GM13977 (cell line): ENCODE results near the gene RRP1.

Experiments
- DNase-seq: peaks from one replicate; pipeline ENCODE4 v3.0.0; 2012; ENCODE audit warnings: low spot score
- CTCF ChIP-seq: IDR thresholded peaks from 2 replicates; pipeline ENCODE4 v1.5.1; 2012; ENCODE audit warnings: mild to moderate bottlenecking, control low read depth; ENCODE audit not compliant: insufficient read depth; ENCODE audit errors: extremely low read depth, missing control alignments
- in situ Hi-C: fragments of 300-500 bp; cut with MboI; formaldehyde crosslinking; loops from one replicate; pipeline ENCODE4 v1.12.0; 2022; ENCODE audit warnings: low sequenced_read_pairs, low pct_unique_long_range_greater_than_20kb, mixed read lengths, inconsistent platforms; ENCODE audit not compliant: unreplicated experiment

Gene RRP1

GRCh38 chr21:43794857-43795256 is 5.5 kb downstream of the RRP1 start:
- in situ Hi-C loops: no loop called here
- no peak for TF ChIP-seq CTCF

GRCh38 chr21:43797415-43797814 is 8.0 kb downstream of the RRP1 start:
- in situ Hi-C loops: no loop called here
- no peak for TF ChIP-seq CTCF
- no peak for DNase-seq

More at GRCh38 chr21:43794857-43795256, 5.5 kb downstream of the RRP1 start:
- no peak for DNase-seq

DNA sequence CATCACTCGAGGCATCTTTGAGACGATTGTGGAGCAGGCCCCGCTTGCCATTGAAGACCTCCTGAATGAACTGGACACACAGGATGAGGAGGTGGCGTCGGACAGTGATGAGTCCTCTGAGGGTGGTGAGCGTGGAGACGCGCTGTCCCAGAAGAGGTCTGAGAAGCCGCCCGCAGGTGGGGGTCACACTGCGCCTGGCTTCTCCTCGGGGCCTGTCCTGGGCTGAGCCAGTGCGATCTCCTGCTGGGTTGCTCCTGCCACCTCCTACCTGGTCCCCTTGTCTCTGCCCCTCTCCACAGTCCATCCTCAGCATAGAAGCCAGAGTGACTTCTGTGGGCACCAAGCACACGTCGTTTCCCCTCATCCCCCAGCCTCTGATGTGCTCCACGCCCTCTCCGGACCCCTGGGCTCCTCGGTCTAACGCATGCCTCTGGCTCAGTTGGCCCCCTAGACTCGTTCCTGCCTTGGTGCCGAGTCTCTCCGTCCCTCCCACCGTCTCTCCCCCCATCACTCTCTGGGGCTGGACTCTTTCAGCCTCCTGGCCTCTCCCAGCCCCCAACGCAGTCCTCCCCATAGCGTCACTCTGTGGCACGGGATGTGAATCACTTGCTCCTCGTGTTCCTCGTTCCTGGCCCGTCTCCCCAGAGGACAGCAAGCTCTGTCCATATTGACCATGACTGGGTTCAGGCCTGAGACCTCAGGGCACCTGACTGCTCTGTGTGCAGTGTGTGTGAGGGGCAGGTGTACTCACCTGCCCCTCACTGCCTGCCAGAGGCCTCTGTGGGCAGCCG is 8.7 kb downstream of the RRP1 start:
- in situ Hi-C loops: no loop called here
- TF ChIP-seq CTCF: no peak
- no peak for DNase-seq

GRCh38 chr21:43799301-43799840 is 10.0 kb downstream of the RRP1 start:
- DNase-seq: no peak
- no peak for TF ChIP-seq CTCF
- in situ Hi-C loops: no loop called here

DNA sequence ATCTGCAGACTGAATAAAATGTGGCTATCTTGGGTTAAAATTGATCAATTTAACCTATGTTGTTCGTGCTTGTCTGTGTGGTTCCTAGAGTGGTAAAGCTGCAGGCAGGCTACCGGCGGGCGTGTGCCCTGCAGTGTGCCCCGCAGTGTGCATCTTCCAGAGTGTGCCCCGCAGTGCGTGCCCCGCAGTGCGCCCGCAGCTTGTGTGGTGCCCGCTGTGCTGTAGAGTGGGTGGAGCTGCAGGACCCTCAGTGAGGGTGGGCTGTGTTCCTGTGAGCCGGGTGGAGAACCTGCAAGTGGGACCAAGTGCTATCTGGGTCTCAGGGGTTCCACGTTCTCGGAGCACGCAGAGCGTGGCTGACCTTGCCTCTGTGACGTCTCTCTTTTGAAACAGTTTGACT is 10.7 kb downstream of the RRP1 start:
- in situ Hi-C loops: no loop called here
- no peak for DNase-seq
- no peak for TF ChIP-seq CTCF

- no peak for DNase-seq
- no peak for TF ChIP-seq CTCF
- in situ Hi-C loops: no loop called here
Observed at GRCh38 chr21:43800566-43800965, 11.2 kb downstream of the RRP1 start.
